B cell (primary cell): Measurements from ENCODE around the gene TENM4. TPM values are rescaled to one million over a fixed set of nuclear protein-coding genes. Genes with fewer than 3 reads are reported as not detected.

Source experiments
- ATAC-seq: fragments of 200-7000 bp; cut with Tn5 transposase; one replicate; pipeline ENCODE4 v1.10.0; 2021; ENCODE audit warnings: low read depth, mild to moderate bottlenecking, moderate number of reproducible peaks, moderate library complexity
- CTCF ChIA-PET: fragments of 350-600 bp; sonication (Branson Sonifier 250); formaldehyde crosslinking; loops from one replicate; lab custom pipeline; 2021; ENCODE audit warnings: antibody characterized with exemption, inconsistent platforms; lab: Charles Lee
- POLR2A ChIA-PET: fragments of 350-600 bp; sonication (Branson Sonifier 250); formaldehyde crosslinking; loops from one replicate; lab custom pipeline; 2021; ENCODE audit warnings: antibody characterized with exemption; lab: Charles Lee
- DNase-seq: peaks from one replicate; pipeline ENCODE4 v3.0.0; 2013
- H2AFZ ChIP-seq: 2 replicates; pipeline ENCODE4 v1.6.1; 2012; ENCODE audit warnings: mild to moderate bottlenecking, low read depth, low read length; ENCODE audit not compliant: insufficient read depth, poor library complexity, severe bottlenecking
- H3K27ac ChIP-seq, 2 donors: 1 replicate in 1 of 2; 2 replicates in 1 of 2; pipeline ENCODE4 v1.5.1; 2012 to 2013; ENCODE audit warnings: low read length in 2 of 2, mild to moderate bottlenecking in 2 of 2, moderate library complexity in 1 of 2
- H3K27me3 ChIP-seq, 4 experiments: fragments of 200-600 bp in 1 of 4; sonication (generic) in 1 of 4; replicated peaks in 1 of 4; 1 replicate in 2 of 4; 2 replicates in 2 of 4; pipeline versions ENCODE4 v1.6.1 to v1.7.0; 2013 to 2016; ENCODE audit warnings: low read length in 3 of 4, mild to moderate bottlenecking in 2 of 4, mixed read lengths in 1 of 4, moderate library complexity in 1 of 4; ENCODE audit not compliant: insufficient read depth in 4 of 4, control insufficient read depth in 3 of 4; ENCODE audit errors: control extremely low read depth in 1 of 4
- H3K36me3 ChIP-seq, 2 experiments: replicated peaks in 1 of 2; 1 replicate in 1 of 2; 2 replicates in 1 of 2; pipeline versions ENCODE4 v1.6.1 to v1.7.1; 2013; ENCODE audit warnings: low read length in 1 of 2; ENCODE audit not compliant: insufficient read depth in 2 of 2, control insufficient read depth in 1 of 2; ENCODE audit errors: control extremely low read depth in 1 of 2, extremely low read depth in 1 of 2
- H3K4me1 ChIP-seq, 2 donors: fragments of 200-600 bp in 1 of 2; sonication (generic) in 1 of 2; 1 replicate in 1 of 2; 2 replicates in 1 of 2; pipeline versions ENCODE4 v1.5.1 to v1.6.1; 2013 to 2017; ENCODE audit warnings: low read length in 2 of 2; ENCODE audit not compliant: control insufficient read depth in 2 of 2, insufficient read depth in 2 of 2
- H3K4me2 ChIP-seq: replicated peaks from 2 replicates; pipeline ENCODE3; 2012; ENCODE audit warnings: mild to moderate bottlenecking, low read depth, low read length; ENCODE audit not compliant: poor library complexity, severe bottlenecking
- H3K4me3 ChIP-seq, 5 experiments: fragments of 200-600 bp in 1 of 5; sonication (generic) in 1 of 5; 1 replicate in 3 of 5; 2 replicates in 2 of 5; pipeline versions ENCODE4 v1.5.1 to v1.7.0; 2011 to 2016; ENCODE audit warnings: low read length in 4 of 5, mild to moderate bottlenecking in 4 of 5, low read depth in 2 of 5, control low read depth in 1 of 5, moderate library complexity in 1 of 5; ENCODE audit not compliant: insufficient read depth in 1 of 5; ENCODE audit errors: control extremely low read depth in 1 of 5, extremely low read depth in 1 of 5
- H3K79me2 ChIP-seq: fragments of 200-600 bp; sonication (generic); one replicate; pipeline ENCODE4 v1.6.0; 2016; ENCODE audit warnings: low read length; ENCODE audit not compliant: control insufficient read depth, insufficient read depth
- H3K9ac ChIP-seq: fragments of 200-600 bp; sonication (generic); 2 replicates; pipeline ENCODE4 v1.6.1; 2017; ENCODE audit warnings: mild to moderate bottlenecking, low read length, moderate library complexity
- H3K9me3 ChIP-seq, 3 donors: one replicate each; pipeline versions ENCODE4 v1.6.1 to v1.7.1; 2013; ENCODE audit warnings: low read length in 2 of 3; ENCODE audit not compliant: control insufficient read depth in 2 of 3, insufficient read depth in 1 of 3; ENCODE audit errors: control extremely low read depth in 1 of 3
- H4K20me1 ChIP-seq: 2 replicates; pipeline ENCODE4 v1.6.0; 2012; ENCODE audit warnings: mild to moderate bottlenecking, low read length; ENCODE audit not compliant: insufficient read depth, control insufficient read depth, poor library complexity, severe bottlenecking
- H3K27ac Mint-ChIP-seq: one replicate; pipeline ENCODE4 v1.8.0; 2021; ENCODE audit warnings: mixed read lengths
- H3K27me3 Mint-ChIP-seq: one replicate; pipeline ENCODE4 v1.8.0; 2021; ENCODE audit warnings: mixed read lengths
- H3K4me1 Mint-ChIP-seq: one replicate; pipeline ENCODE4 v1.8.0; 2021; ENCODE audit warnings: mixed read lengths
- H3K4me3 Mint-ChIP-seq: one replicate; pipeline ENCODE4 v1.8.0; 2021; ENCODE audit warnings: mixed read lengths
- H3K9me3 Mint-ChIP-seq: one replicate; pipeline ENCODE4 v1.8.0; 2022; ENCODE audit warnings: mixed read lengths; ENCODE audit not compliant: insufficient read depth
- CTCF ChIP-seq: fragments of 200-600 bp; IDR thresholded peaks from one replicate; pipeline ENCODE4 v1.8.0; 2022; ENCODE audit warnings: antibody characterized with exemption, mild to moderate bottlenecking
- EZH2 ChIP-seq: IDR thresholded peaks from 2 replicates; pipeline ENCODE4 v1.6.1; 2012; ENCODE audit warnings: borderline replicate concordance, low read depth, mild to moderate bottlenecking, moderate library complexity, low read length; ENCODE audit not compliant: insufficient read depth, poor library complexity, severe bottlenecking
- WGBS: methylation state at CpG from one replicate; pipeline ENCODE4 v1.1.5; 2013; ENCODE audit warnings: missing lambda C conversion rate; ENCODE audit not compliant: insufficient coverage; 5-methylcytosine and 5-hydroxymethylcytosine counted together
- intact Hi-C: fragments of 100-400 bp; cut with micrococcal nuclease; formaldehyde crosslinking; loops from one replicate; pipeline ENCODE4 v1.10.0; 2022
- polyA plus RNA-seq: library from polyadenylated mRNA; depleted of rRNA; stranded (reverse); fragments of >200 nt; gene quantifications from 2 replicates; pipeline ENCODE4 v1.2.3, GENCODE V29; 2012
- total RNA-seq, 2 donors: library from RNA; stranded (reverse); fragments of 120-200 nt in 1 of 2; gene quantifications; 1 replicate in 1 of 2; 2 replicates in 1 of 2; pipeline versions ENCODE4 v1.2.3 to v1.2.4, GENCODE V29; 2013 to 2022

Gene TENM4
- total and polyA plus RNA-seq, 2 donors (not counting 1 experiment from before 2014, with no cell fraction given): 0.09 to 5.7 TPM

GRCh38 chr11:78800096-78800690 is 640.6 kb downstream of the TENM4 start:
- Mint-ChIP-seq H3K4me1 (no peaks in the 10 kb centered on the region), H3K9me3 (no peaks in the 10 kb centered on the region), H3K27ac (no peak overlapping the region), H3K27me3 (no peaks in the 10 kb centered on the region), H3K4me3 (no peak overlapping the region)
- H3K79me2 ChIP-seq: no peaks in the 10 kb centered on the region
- no peaks in the 10 kb centered on the region for H3K36me3 ChIP-seq
- H3K4me1 ChIP-seq: no peaks in the 10 kb centered on the region
- no peak overlapping the region for H3K27ac ChIP-seq
- H3K9me3 ChIP-seq: no peaks in the 10 kb centered on the region
- ChIA-PET CTCF (interaction anchor here (1.1 kb wide), 1 partner anchor 11 kb away, joined by 3 read pairs; no protein-coding TSS in a partner anchor), POLR2A (no interaction called here)
- TF ChIP-seq EZH2 (no peak), CTCF (no peak)
- no peak overlapping the region for H3K9ac ChIP-seq
- no peak overlapping the region for H3K4me3 ChIP-seq
- 100% methylated on average over 1 of the region's 4 CpGs for WGBS
- H3K27me3 ChIP-seq: no peaks in the 10 kb centered on the region
- DNase-seq: no peak
- intact Hi-C loops: no loop called here
- no peak for ATAC-seq
- H4K20me1 ChIP-seq: no peaks in the 10 kb centered on the region
- H3K4me2 ChIP-seq: no peak overlapping the region
- H2AFZ ChIP-seq: no peak overlapping the region

- no peaks in the 10 kb centered on the region for H3K27me3 ChIP-seq
- H3K4me3 Mint-ChIP-seq: no peak overlapping the region
- H3K4me1 ChIP-seq: no peaks in the 10 kb centered on the region
- POLR2A ChIA-PET: no interaction called here
- DNase-seq: peak; percentile 14
- H4K20me1 ChIP-seq: no peaks in the 10 kb centered on the region
- no peaks in the 10 kb centered on the region for H3K4me1 Mint-ChIP-seq
- H2AFZ ChIP-seq: no peak overlapping the region
- no peak overlapping the region for H3K27ac ChIP-seq
- no peak overlapping the region for H3K4me2 ChIP-seq
- CTCF ChIA-PET: interaction anchor here (1.5 to 1.6 kb wide), 2 partner anchors 9 to 12 kb away, joined by 4 to 5 read pairs; no protein-coding TSS in a partner anchor
- TF ChIP-seq CTCF (peak; percentile 67), EZH2 (no peak)
- H3K9me3 Mint-ChIP-seq: no peaks in the 10 kb centered on the region
- 48% methylated on average over 5 of the region's 5 CpGs for WGBS
- peaks cover 3% of the 10 kb centered on the region for H3K27me3 Mint-ChIP-seq
- ATAC-seq: no peak
- no peak overlapping the region for H3K4me3 ChIP-seq
- intact Hi-C loops: no loop called here
- no peaks in the 10 kb centered on the region for H3K36me3 ChIP-seq
- no peak overlapping the region for H3K9ac ChIP-seq
- H3K79me2 ChIP-seq: no peaks in the 10 kb centered on the region
- H3K27ac Mint-ChIP-seq: no peak overlapping the region
- no peaks in the 10 kb centered on the region for H3K9me3 ChIP-seq
Measured at GRCh38 chr11:78798663-78799062, 642.2 kb downstream of the TENM4 start.
